Activated T-helper 2 cell treated with anti-CD3 and anti-CD28 coated beads, Interferon-gamma antibody, Interleukin-2, Interleukin-4, amounts not matched to agents 10 μg/mL and 5 μg/mL and 100 μg/mL, durations not matched to agents 14 hours and 24 hours and 36 hours (primary cell): ENCODE results near the gene NOVA1. TPM values are rescaled to one million over a fixed set of nuclear protein-coding genes. Genes with fewer than 3 reads are reported as not detected.

ENCODE experiments used
- DNase-seq: peaks from one replicate; pipeline ENCODE4 v3.0.0; 2021; ENCODE audit warnings: low spot score
- H3K27ac Mint-ChIP-seq: one replicate; pipeline ENCODE4 v1.8.0; 2021; ENCODE audit warnings: mixed read lengths
- H3K27me3 Mint-ChIP-seq: one replicate; pipeline ENCODE4 v1.8.0; 2021; ENCODE audit warnings: low read depth, mixed read lengths
- H3K36me3 Mint-ChIP-seq: one replicate; pipeline ENCODE4 v1.8.0; 2021; ENCODE audit warnings: low read depth, mixed read lengths
- H3K4me1 Mint-ChIP-seq: one replicate; pipeline ENCODE4 v1.8.0; 2021; ENCODE audit warnings: low read depth, mixed read lengths
- H3K4me3 Mint-ChIP-seq: one replicate; pipeline ENCODE4 v1.8.0; 2021; ENCODE audit warnings: low read depth, mild to moderate bottlenecking, moderate library complexity, mixed read lengths
- H3K9me3 Mint-ChIP-seq: one replicate; pipeline ENCODE4 v1.8.0; 2021; ENCODE audit warnings: mixed read lengths
- intact Hi-C: fragments of 100-400 bp; cut with micrococcal nuclease; formaldehyde crosslinking; loops from one replicate; pipeline ENCODE4 v1.15.1; 2023
- total RNA-seq: library from RNA; stranded (reverse); gene quantifications from 2 replicates; pipeline ENCODE4 v1.2.3, GENCODE V29; 2022

The NOVA1 gene
- total RNA-seq, 1 donor from 2014 or later = 0.25 TPM

DNA sequence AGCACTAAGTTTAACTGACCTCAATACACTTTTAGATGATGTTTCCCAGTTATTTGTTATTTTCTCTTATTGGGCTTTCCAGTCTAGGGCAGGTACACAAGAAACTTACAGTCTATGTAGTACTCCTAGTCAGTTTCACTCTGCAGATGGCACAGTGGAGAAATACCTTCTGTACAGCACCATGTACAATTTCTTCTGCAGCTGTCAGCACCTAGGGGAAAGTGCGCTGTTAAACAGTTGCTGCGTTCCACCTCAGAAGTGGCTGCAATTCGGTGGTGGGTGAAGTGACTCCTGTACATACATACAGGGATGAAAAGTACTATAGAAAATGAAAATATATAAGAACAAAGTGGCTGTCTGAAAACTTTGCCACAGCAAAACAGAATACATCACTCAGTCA lies 48.3 kb downstream of the NOVA1 start:
- Mint-ChIP-seq H3K9me3 (peaks cover 18% of the 10 kb centered on the region), H3K4me1 (no peaks in the 10 kb centered on the region), H3K27ac (no peak overlapping the region), H3K4me3 (no peak overlapping the region), H3K27me3 (no peaks in the 10 kb centered on the region), H3K36me3 (no peaks in the 10 kb centered on the region)
- intact Hi-C loops = no loop called here
- no peak for DNase-seq

DNA sequence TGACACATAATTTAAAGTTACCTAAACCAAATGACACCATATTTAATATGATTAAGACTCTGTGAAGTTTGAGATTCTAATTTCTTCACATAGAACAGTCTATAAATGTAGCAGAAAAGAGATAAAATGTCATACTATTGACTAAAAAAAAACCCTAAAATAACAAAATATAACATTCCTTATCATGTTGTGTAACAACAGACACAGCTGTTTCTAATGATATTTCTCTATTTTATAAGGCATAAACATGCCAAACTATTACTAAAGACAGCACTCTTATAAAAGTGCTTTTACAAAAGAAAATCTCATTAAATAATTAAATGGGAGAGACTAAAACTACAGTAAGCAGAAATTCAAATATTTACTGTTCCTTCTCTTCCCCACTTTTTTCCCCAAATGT lies 49.4 kb downstream of the NOVA1 start:
- intact Hi-C loops = no loop called here
- Mint-ChIP-seq H3K27me3 (no peaks in the 10 kb centered on the region), H3K4me3 (no peak overlapping the region), H3K27ac (no peak overlapping the region), H3K4me1 (no peaks in the 10 kb centered on the region), H3K9me3 (peaks cover 23% of the 10 kb centered on the region), H3K36me3 (no peaks in the 10 kb centered on the region)
- no peak for DNase-seq

DNA sequence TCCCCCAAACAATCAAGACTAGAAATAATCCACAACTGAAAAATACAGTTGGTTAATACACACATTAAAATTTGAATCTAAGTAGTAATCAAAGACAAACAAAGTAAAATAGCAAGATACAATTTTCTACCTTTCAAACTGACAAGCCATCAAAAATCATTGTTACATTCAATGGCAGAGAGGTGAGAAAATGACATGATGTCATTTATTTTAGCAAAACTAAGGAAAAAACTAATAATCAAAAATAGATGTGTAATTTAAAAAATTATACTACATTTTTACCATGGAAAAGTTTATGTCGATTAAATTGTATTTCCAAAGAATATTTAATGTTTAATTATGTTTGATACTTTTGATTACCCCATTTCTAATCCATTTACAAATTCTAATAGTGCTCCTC lies 59.7 kb downstream of the NOVA1 start:
- intact Hi-C loops = no loop called here
- Mint-ChIP-seq H3K27ac (no peak overlapping the region), H3K36me3 (no peaks in the 10 kb centered on the region), H3K4me1 (no peaks in the 10 kb centered on the region), H3K4me3 (no peak overlapping the region), H3K27me3 (no peaks in the 10 kb centered on the region), H3K9me3 (peaks cover 35% of the 10 kb centered on the region)
- DNase-seq = no peak

DNA sequence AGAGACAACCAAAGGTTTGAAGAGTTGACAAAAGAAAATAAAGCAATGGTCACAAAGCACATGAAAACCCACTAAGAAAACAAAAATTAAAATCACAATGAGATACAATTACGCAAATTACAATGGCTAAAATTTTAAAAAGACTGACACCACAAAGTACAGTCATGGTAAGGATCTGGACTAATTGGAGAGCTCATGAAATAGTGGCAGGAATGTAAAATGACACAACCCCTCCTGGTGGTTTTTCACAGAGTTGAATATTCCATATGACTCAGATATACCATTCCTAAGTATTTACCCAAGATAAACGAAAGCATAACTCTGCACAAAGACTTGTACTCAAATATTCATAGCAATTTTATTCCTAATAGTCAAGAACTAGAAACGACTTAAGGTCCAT lies 65.9 kb downstream of the NOVA1 start:
- H3K27me3 Mint-ChIP-seq = no peaks in the 10 kb centered on the region
- no peak for DNase-seq
- intact Hi-C loops = no loop called here
- peaks cover 37% of the 10 kb centered on the region for H3K9me3 Mint-ChIP-seq
- no peaks in the 10 kb centered on the region for H3K36me3 Mint-ChIP-seq
- no peak overlapping the region for H3K27ac Mint-ChIP-seq
- no peak overlapping the region for H3K4me3 Mint-ChIP-seq
- no peaks in the 10 kb centered on the region for H3K4me1 Mint-ChIP-seq

DNA sequence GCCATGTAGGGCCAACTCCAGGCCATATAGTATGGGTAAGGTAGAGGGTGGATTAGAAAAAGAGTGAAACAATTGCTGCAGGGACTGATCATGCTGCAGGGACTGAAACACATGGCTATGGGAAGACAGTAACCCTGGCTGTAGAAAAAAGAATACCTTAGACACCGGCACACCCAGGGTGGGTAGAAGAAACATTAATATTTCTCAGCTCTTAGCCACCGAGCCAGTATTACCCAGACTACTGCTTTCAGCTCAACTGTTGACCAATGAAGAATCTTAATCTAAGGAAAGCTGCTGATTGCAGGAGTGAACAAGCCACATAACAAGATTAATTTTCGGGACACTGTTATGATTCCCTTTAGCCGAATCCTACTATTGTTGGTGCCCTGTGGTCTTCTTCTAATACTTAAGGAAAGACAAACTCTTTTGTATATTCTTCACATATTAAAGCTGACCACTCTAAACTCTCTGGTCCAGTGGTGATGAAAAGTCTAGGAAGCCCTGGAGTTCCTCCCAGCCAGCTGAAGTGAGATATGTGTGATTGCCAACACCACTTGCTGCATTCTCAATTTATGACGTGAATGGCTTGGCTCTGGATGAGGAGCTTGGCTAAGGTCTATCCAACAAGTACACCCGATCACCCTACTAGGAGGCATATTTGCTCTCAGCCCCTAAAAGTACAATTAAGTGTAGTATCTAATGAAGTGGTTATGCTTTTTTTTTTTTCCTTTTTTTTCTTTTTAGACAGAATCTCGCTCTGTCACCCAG lies 69.2 kb downstream of the NOVA1 start:
- no peaks in the 10 kb centered on the region for H3K4me1 Mint-ChIP-seq
- H3K27me3 Mint-ChIP-seq = no peaks in the 10 kb centered on the region
- DNase-seq = no peak
- H3K4me3 Mint-ChIP-seq = no peak overlapping the region
- no peak overlapping the region for H3K27ac Mint-ChIP-seq
- no peaks in the 10 kb centered on the region for H3K36me3 Mint-ChIP-seq
- intact Hi-C loops = no loop called here
- H3K9me3 Mint-ChIP-seq = peaks cover 38% of the 10 kb centered on the region

DNA sequence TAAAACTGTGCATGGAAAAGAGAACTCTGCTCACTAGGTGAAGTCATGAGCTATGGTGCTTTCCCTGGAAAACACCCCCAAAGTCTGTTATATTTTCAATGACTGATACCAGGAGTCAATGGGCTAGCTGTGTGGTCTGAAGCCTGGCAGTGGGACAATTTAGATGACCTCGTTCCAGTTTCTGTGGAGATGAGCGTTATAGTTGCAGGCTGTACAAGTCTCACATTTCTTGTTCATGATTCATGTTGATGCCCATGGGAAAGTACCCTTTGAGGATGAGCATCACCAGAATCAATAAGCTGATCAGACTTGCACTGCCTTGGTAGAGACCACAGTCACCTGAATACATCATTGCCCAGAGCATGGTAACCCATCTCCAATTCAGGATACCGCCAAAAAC lies 70.7 kb downstream of the NOVA1 start:
- DNase-seq = no peak
- H3K9me3 Mint-ChIP-seq = peaks cover 35% of the 10 kb centered on the region
- no peak overlapping the region for H3K27ac Mint-ChIP-seq
- no peaks in the 10 kb centered on the region for H3K36me3 Mint-ChIP-seq
- no peaks in the 10 kb centered on the region for H3K4me1 Mint-ChIP-seq
- intact Hi-C loops = no loop called here
- no peaks in the 10 kb centered on the region for H3K27me3 Mint-ChIP-seq
- H3K4me3 Mint-ChIP-seq = no peak overlapping the region

DNA sequence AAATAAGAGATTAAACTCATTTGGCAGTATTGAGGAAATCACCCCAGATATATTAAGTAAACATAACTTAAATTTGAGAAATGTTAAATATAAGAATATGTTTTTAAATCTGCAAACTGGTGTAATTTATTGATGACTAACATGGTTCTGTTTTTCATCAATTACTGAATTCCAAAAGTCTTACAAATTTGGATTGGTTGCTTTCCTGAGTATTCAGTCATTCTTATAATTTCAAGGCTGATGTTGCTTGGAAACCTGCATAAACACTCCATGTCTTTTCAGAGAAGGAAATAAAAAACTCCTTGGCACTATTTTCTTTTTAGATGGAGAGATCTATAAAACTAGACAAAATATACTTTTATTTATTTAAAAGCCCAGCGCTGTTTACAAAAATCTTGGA lies 71.7 kb downstream of the NOVA1 start:
- no peaks in the 10 kb centered on the region for H3K4me1 Mint-ChIP-seq
- no peak for DNase-seq
- H3K9me3 Mint-ChIP-seq = peaks cover 29% of the 10 kb centered on the region
- no peaks in the 10 kb centered on the region for H3K27me3 Mint-ChIP-seq
- no peaks in the 10 kb centered on the region for H3K36me3 Mint-ChIP-seq
- intact Hi-C loops = no loop called here
- H3K4me3 Mint-ChIP-seq = no peak overlapping the region
- H3K27ac Mint-ChIP-seq = no peak overlapping the region

DNA sequence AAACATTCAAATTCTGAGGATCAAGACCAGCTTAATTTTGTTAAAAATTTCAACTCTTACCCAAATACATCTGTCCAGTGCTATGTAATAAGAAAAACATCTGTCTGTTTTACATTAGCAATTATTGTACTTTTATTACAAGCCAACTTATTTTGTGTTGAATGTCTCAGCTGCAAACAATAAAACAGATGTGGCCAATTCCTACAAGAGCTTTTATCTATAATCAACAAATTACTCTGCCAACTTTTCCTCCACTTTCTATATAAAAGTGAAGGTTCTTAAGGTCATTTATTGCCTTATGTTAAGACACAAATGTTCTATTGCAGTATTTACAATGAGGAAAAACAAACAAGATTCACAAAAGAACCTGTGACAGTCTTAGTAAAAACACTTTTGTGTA lies 72.7 kb downstream of the NOVA1 start:
- Mint-ChIP-seq H3K36me3 (no peaks in the 10 kb centered on the region), H3K9me3 (peaks cover 30% of the 10 kb centered on the region), H3K27ac (no peak overlapping the region), H3K4me1 (no peaks in the 10 kb centered on the region), H3K4me3 (no peak overlapping the region), H3K27me3 (no peaks in the 10 kb centered on the region)
- intact Hi-C loops = no loop called here
- DNase-seq = no peak

DNA sequence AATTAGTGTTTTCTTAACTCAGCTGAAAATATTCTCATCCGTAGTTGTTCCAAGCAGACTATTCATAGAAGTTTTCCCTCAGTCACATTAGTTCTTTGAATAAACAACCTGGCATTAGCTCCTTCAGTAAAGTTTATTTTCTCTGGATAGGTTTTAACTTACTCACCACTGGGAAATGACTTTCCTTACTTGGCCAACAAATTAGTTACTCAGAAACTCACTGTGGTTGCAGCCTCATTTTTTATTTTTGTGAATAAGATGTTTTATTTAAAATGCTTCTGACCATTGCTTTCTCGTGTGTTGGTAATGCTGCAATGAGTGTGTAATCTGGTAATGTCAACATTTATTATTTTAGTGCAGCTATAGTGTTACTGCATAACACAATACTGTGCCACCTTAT lies 74.9 kb downstream of the NOVA1 start:
- Mint-ChIP-seq H3K4me3 (no peak overlapping the region), H3K27me3 (no peaks in the 10 kb centered on the region), H3K4me1 (no peaks in the 10 kb centered on the region), H3K9me3 (peaks cover 30% of the 10 kb centered on the region), H3K36me3 (no peaks in the 10 kb centered on the region), H3K27ac (no peak overlapping the region)
- intact Hi-C loops = no loop called here
- DNase-seq = no peak

DNA sequence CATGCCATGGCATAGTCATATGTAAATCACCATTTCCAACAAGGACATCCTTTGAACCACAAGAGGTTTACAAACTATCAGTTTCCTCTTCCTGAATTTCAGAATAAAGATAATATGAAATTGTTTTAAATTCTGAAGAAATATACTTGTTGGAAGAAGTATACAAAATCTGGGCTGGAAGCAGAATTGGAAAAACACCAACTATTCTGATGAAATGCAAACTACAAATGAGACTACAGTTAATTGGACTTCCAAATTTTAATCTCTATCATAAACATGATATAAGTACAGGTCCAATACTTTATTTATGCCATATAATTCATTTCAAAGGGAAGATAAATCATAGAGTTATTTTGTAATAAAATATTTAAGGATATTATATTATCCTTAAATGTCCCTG lies 80.1 kb downstream of the NOVA1 start:
- no peaks in the 10 kb centered on the region for H3K36me3 Mint-ChIP-seq
- H3K4me3 Mint-ChIP-seq = no peak overlapping the region
- intact Hi-C loops = no loop called here
- no peaks in the 10 kb centered on the region for H3K27me3 Mint-ChIP-seq
- peaks cover 18% of the 10 kb centered on the region for H3K9me3 Mint-ChIP-seq
- no peak for DNase-seq
- no peak overlapping the region for H3K27ac Mint-ChIP-seq
- H3K4me1 Mint-ChIP-seq = no peaks in the 10 kb centered on the region

DNA sequence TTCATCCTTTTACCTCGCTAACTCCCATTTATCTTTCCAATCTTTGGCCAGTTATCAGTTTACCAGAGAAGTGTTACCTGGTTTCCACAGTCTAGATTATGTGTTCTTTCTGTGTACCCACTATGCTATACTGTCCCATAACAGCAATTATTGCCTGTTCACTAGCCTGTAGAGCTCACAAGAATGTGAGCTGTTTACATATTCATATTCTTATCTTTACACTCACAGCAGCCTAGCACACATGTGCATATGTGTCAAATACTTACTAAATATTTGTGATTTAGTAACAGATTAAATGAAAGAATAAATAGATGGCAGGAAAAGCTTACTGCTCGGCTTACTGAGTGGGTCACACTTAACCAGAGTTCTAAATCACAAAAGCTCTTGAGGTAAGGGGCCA lies 97.8 kb downstream of the NOVA1 start:
- H3K4me3 Mint-ChIP-seq = no peak overlapping the region
- DNase-seq = no peak
- intact Hi-C loops = no loop called here
- H3K27ac Mint-ChIP-seq = no peak overlapping the region
- H3K27me3 Mint-ChIP-seq = no peaks in the 10 kb centered on the region
- no peaks in the 10 kb centered on the region for H3K4me1 Mint-ChIP-seq
- no peaks in the 10 kb centered on the region for H3K36me3 Mint-ChIP-seq
- H3K9me3 Mint-ChIP-seq = peaks cover 33% of the 10 kb centered on the region

DNA sequence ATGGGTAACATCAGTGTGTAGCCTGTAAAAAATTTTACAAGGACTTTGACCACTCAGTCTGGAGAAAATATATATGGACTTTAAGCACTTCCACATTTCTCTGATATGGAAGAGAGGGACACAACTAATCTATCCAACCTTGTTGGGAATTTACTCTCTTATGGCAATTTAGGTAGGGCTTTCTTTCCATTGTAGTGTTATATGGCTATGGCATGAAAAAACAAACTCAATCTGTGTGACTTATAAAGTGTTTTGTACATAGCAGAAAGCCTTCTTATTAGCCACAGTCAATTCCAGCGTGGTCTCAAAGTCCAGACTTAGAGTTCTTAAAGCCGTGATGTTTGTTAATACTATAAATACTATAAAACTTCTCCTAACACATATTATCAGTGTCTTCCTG lies 98.3 kb downstream of the NOVA1 start:
- Mint-ChIP-seq H3K27me3 (no peaks in the 10 kb centered on the region), H3K9me3 (peaks cover 28% of the 10 kb centered on the region), H3K4me3 (no peak overlapping the region), H3K36me3 (no peaks in the 10 kb centered on the region), H3K27ac (no peak overlapping the region), H3K4me1 (no peaks in the 10 kb centered on the region)
- DNase-seq = no peak
- intact Hi-C loops = no loop called here

DNA sequence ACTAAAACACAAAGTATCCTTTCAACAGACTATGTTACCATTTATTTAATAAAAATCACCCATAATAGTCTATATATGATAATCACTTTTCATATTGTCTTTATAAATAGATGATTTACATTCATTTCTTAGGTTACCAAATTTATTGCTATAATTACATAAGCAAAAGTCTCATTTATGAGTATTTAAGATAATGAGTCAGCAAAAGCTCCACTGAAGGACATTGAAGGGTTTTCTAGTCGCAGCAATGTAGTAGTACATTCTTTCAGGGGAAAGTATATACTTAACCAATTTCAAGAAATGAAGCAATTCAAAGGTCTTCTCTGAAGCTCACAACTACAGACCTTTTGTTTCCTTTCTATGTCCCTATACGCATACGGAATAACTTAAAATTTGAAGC lies 110.9 kb downstream of the NOVA1 start:
- Mint-ChIP-seq H3K9me3 (peaks cover 34% of the 10 kb centered on the region), H3K27ac (no peak overlapping the region), H3K4me3 (no peak overlapping the region), H3K4me1 (no peaks in the 10 kb centered on the region), H3K36me3 (no peaks in the 10 kb centered on the region), H3K27me3 (no peaks in the 10 kb centered on the region)
- intact Hi-C loops = no loop called here
- no peak for DNase-seq

DNA sequence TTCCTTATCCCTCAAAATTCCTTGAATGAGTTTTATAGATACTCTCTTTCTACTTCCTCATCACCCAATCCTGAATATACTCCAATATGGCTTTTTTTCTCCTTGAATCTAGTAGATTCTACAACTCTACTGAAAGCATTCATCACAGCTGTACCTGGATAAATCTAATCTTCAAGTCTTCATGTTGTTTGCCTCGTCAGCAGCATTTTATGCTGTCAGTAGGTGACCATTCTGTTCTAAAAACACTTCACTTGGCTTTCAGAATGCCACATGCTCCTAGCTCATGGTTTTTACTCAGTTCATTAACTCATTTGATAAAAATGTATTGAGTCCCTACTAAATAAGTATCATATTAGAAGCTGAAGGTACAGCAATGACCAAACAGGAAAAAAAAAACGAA lies 113.3 kb downstream of the NOVA1 start:
- H3K27ac Mint-ChIP-seq = no peak overlapping the region
- intact Hi-C loops = no loop called here
- DNase-seq = no peak

More for the DNA sequence above, 113.3 kb downstream of the NOVA1 start:
- H3K27me3 Mint-ChIP-seq = no peaks in the 10 kb centered on the region
- H3K9me3 Mint-ChIP-seq = peaks cover 39% of the 10 kb centered on the region
- no peak overlapping the region for H3K4me3 Mint-ChIP-seq
- no peaks in the 10 kb centered on the region for H3K36me3 Mint-ChIP-seq
- H3K4me1 Mint-ChIP-seq = no peaks in the 10 kb centered on the region
